ENCODE measurements around the gene PRKCA.

PRKCA gene

GRCh38 chr17:66585472-66585871 is 283.1 kb downstream of the PRKCA start:
- H3K27me3 ChIP-seq (ENCODE audit: insufficient read depth, low read length, poor library complexity, severe bottlenecking) = no peaks in the 10 kb centered on the region
- H3K4me2 ChIP-seq (ENCODE audit: low read depth, low read length, poor library complexity, severe bottlenecking) = no peak overlapping the region
- H2AFZ ChIP-seq (ENCODE audit: low read length) = no peak overlapping the region
- H3K4me1 ChIP-seq (ENCODE audit: insufficient read depth, low read length, poor library complexity, severe bottlenecking) = no peaks in the 10 kb centered on the region
- TF ChIP-seq, protein P1, sequence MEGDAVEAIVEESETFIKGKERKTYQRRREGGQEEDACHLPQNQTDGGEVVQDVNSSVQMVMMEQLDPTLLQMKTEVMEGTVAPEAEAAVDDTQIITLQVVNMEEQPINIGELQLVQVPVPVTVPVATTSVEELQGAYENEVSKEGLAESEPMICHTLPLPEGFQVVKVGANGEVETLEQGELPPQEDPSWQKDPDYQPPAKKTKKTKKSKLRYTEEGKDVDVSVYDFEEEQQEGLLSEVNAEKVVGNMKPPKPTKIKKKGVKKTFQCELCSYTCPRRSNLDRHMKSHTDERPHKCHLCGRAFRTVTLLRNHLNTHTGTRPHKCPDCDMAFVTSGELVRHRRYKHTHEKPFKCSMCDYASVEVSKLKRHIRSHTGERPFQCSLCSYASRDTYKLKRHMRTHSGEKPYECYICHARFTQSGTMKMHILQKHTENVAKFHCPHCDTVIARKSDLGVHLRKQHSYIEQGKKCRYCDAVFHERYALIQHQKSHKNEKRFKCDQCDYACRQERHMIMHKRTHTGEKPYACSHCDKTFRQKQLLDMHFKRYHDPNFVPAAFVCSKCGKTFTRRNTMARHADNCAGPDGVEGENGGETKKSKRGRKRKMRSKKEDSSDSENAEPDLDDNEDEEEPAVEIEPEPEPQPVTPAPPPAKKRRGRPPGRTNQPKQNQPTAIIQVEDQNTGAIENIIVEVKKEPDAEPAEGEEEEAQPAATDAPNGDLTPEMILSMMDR (conservative IDR thresholded peaks at IDR 0.05; ENCODE audit: low read length) = no peak
- TF ChIP-seq EZH2phosphoT487 (IDR thresholded peaks at IDR 0.05; ENCODE audit: borderline replicate concordance) = no peak
- H3K9ac ChIP-seq (ENCODE audit: low read depth, low read length, poor library complexity, severe bottlenecking) = no peak overlapping the region
- H3K79me2 ChIP-seq (ENCODE audit: insufficient read depth, low read length) = no peaks in the 10 kb centered on the region
- no peak overlapping the region for H3K4me3 ChIP-seq (ENCODE audit: low read length, poor library complexity, severe bottlenecking)
- H4K20me1 ChIP-seq (ENCODE audit: insufficient read depth, low read length, poor library complexity, severe bottlenecking) = no peaks in the 10 kb centered on the region
- H3K9me3 ChIP-seq (ENCODE audit: insufficient read depth, low read depth, low read length) = no peaks in the 10 kb centered on the region; the same call in 1 of the 2 replicates
- no peaks in the 10 kb centered on the region for H3F3A ChIP-seq (ENCODE audit: low read depth)
- H3K9me2 ChIP-seq (replicated peaks; ENCODE audit: low read depth, low read length) = no peaks in the 10 kb centered on the region
- no peaks in the 10 kb centered on the region for H3K36me3 ChIP-seq (ENCODE audit: insufficient read depth, low read length)

DNA sequence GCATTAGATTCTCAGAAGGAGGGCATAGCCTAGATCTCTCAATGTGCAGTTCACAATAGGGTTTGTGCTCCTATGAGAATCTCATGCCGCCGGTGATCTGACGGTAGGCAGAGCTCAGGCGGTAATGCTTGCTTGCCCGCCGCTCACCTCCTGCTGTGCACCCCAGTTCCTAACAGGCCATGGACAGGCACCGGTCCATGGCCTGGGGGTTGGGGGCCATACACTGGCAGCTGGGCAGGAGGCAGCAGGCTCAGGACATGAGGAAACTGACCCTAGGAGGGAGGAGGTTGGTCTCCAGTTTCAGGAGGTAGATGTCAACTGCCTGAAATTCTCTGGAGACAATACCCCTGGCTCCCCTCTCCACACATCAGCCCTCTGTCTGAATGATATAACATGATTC is 287.5 kb downstream of the PRKCA start:
- Histone ChIP-seq H3K9me2 (replicated peaks; ENCODE audit: low read depth, low read length) (no peaks in the 10 kb centered on the region), H3K4me2 (ENCODE audit: low read depth, low read length, poor library complexity, severe bottlenecking) (no peak overlapping the region), H3K9ac (ENCODE audit: low read depth, low read length, poor library complexity, severe bottlenecking) (no peak overlapping the region), H2AFZ (ENCODE audit: low read length) (no peak overlapping the region), H3K27me3 (ENCODE audit: insufficient read depth, low read length, poor library complexity, severe bottlenecking) (no peaks in the 10 kb centered on the region), H3K36me3 (ENCODE audit: insufficient read depth, low read length) (no peaks in the 10 kb centered on the region), H3K4me1 (ENCODE audit: insufficient read depth, low read length, poor library complexity, severe bottlenecking) (no peaks in the 10 kb centered on the region), H3F3A (ENCODE audit: low read depth) (no peaks in the 10 kb centered on the region), H3K9me3 (ENCODE audit: insufficient read depth, low read depth, low read length) (no peaks in the 10 kb centered on the region), H3K4me3 (ENCODE audit: low read length, poor library complexity, severe bottlenecking) (no peak overlapping the region), H4K20me1 (ENCODE audit: insufficient read depth, low read length, poor library complexity, severe bottlenecking) (no peaks in the 10 kb centered on the region), H3K79me2 (ENCODE audit: insufficient read depth, low read length) (no peaks in the 10 kb centered on the region)
- no peak for TF ChIP-seq EZH2phosphoT487 (IDR thresholded peaks at IDR 0.05; ENCODE audit: borderline replicate concordance)
- TF ChIP-seq, protein P1 (conservative IDR thresholded peaks at IDR 0.05; ENCODE audit: low read length) = no peak

GRCh38 chr17:66593116-66593515 is 290.7 kb downstream of the PRKCA start:
- Histone ChIP-seq H3K79me2 (ENCODE audit: insufficient read depth, low read length) (no peaks in the 10 kb centered on the region), H4K20me1 (ENCODE audit: insufficient read depth, low read length, poor library complexity, severe bottlenecking) (no peaks in the 10 kb centered on the region)
- TF ChIP-seq EZH2phosphoT487 (IDR thresholded peaks at IDR 0.05; ENCODE audit: borderline replicate concordance) = no peak
- TF ChIP-seq, protein P1 (conservative IDR thresholded peaks at IDR 0.05; ENCODE audit: low read length) = no peak

More at GRCh38 chr17:66593116-66593515, 290.7 kb downstream of the PRKCA start:
- H3K36me3 ChIP-seq (ENCODE audit: insufficient read depth, low read length) = no peaks in the 10 kb centered on the region
- no peaks in the 10 kb centered on the region for H3K27me3 ChIP-seq (ENCODE audit: insufficient read depth, low read length, poor library complexity, severe bottlenecking)
- H3K9me3 ChIP-seq (ENCODE audit: insufficient read depth, low read depth, low read length) = no peaks in the 10 kb centered on the region
- no peaks in the 10 kb centered on the region for H3K9me2 ChIP-seq (replicated peaks; ENCODE audit: low read depth, low read length)
- no peak overlapping the region for H2AFZ ChIP-seq (ENCODE audit: low read length)
- H3K4me1 ChIP-seq (ENCODE audit: insufficient read depth, low read length, poor library complexity, severe bottlenecking) = no peaks in the 10 kb centered on the region
- no peak overlapping the region for H3K4me2 ChIP-seq (ENCODE audit: low read depth, low read length, poor library complexity, severe bottlenecking)
- H3F3A ChIP-seq (ENCODE audit: low read depth) = no peaks in the 10 kb centered on the region
- no peak overlapping the region for H3K4me3 ChIP-seq (ENCODE audit: low read length, poor library complexity, severe bottlenecking)
- no peak overlapping the region for H3K9ac ChIP-seq (ENCODE audit: low read depth, low read length, poor library complexity, severe bottlenecking)
